ENCODE data around the gene RPH3AL.

RPH3AL gene

GRCh38 chr17:379531-380465, 27.2 kb upstream of the RPH3AL start:
- DNase-seq (ENCODE audit: low read depth): peak; percentile 9

GRCh38 chr17:378068-378467, 25.5 kb upstream of the RPH3AL start:
- DNase-seq (ENCODE audit: low read depth): no peak

- peak; percentile 56 for DNase-seq (ENCODE audit: low read depth)
These were observed 24.6 kb upstream of the RPH3AL start for GRCh38 chr17:376936-377863.

GRCh38 chr17:373613-374230, 21.1 kb upstream of the RPH3AL start:
- DNase-seq (ENCODE audit: low read depth): peak; percentile 13

- DNase-seq (ENCODE audit: low read depth): peak; percentile 46
These were observed 19.8 kb upstream of the RPH3AL start for GRCh38 chr17:372157-373152.

GRCh38 chr17:371583-371982, 19.0 kb upstream of the RPH3AL start:
- no peak for DNase-seq (ENCODE audit: low read depth)

GRCh38 chr17:367656-368055, 15.0 kb upstream of the RPH3AL start:
- peak; percentile 32 for DNase-seq (ENCODE audit: low read depth)

- DNase-seq (ENCODE audit: low read depth): peak; percentile 65
These were observed 14.3 kb upstream of the RPH3AL start for GRCh38 chr17:366657-367615.

- DNase-seq (ENCODE audit: low read depth): no peak
These were observed 12.2 kb upstream of the RPH3AL start for GRCh38 chr17:364766-365165.

- no peak for DNase-seq (ENCODE audit: low read depth)
These were observed 11.7 kb upstream of the RPH3AL start for GRCh38 chr17:364308-364707.

- no peak for DNase-seq (ENCODE audit: low read depth)
These were observed 10.1 kb upstream of the RPH3AL start for GRCh38 chr17:362721-363120.

- no peak for DNase-seq (ENCODE audit: low read depth)
These were observed 7.6 kb upstream of the RPH3AL start for GRCh38 chr17:360092-360750.

- DNase-seq (ENCODE audit: low read depth): no peak
These were observed 6.0 kb upstream of the RPH3AL start for GRCh38 chr17:358491-359151.

- DNase-seq (ENCODE audit: low read depth): no peak
These were observed 5.0 kb upstream of the RPH3AL start for GRCh38 chr17:357644-358043.

GRCh38 chr17:356671-357434, 4.2 kb upstream of the RPH3AL start:
- no peak for DNase-seq (ENCODE audit: low read depth)

GRCh38 chr17:354651-355556, 2.3 kb upstream of the RPH3AL start:
- no peak for DNase-seq (ENCODE audit: low read depth)

- no peak for DNase-seq (ENCODE audit: low read depth)
These were observed 1.2 kb upstream of the RPH3AL start for GRCh38 chr17:353838-354234.

Data from EH (cell line).